Superior temporal gyrus (tissue), 1 donor: Measurements from ENCODE around the gene KLHL29.

Experiments
- DNase-seq: peaks from one replicate; pipeline ENCODE4 v3.0.0-alpha.2; 2016; ENCODE audit errors: extremely low spot score

Gene KLHL29

GRCh38 chr2:23513245-23513871, 128.4 kb downstream of the KLHL29 start:
- DNase-seq = no peak

- no peak for DNase-seq
Measured at GRCh38 chr2:23513872-23514793, 129.2 kb downstream of the KLHL29 start.

- DNase-seq = no peak
Measured at GRCh38 chr2:23516520-23517256, 131.7 kb downstream of the KLHL29 start.

GRCh38 chr2:23518481-23519333, 133.7 kb downstream of the KLHL29 start:
- no peak for DNase-seq

GRCh38 chr2:23519334-23519651, 134.3 kb downstream of the KLHL29 start:
- no peak for DNase-seq

- no peak for DNase-seq
Measured at GRCh38 chr2:23520256-23520655, 135.3 kb downstream of the KLHL29 start.

GRCh38 chr2:23521060-23521459, 136.1 kb downstream of the KLHL29 start:
- DNase-seq = no peak

GRCh38 chr2:23522726-23523372, 137.9 kb downstream of the KLHL29 start:
- DNase-seq = no peak

- no peak for DNase-seq
Measured at GRCh38 chr2:23523373-23524260, 138.6 kb downstream of the KLHL29 start.

GRCh38 chr2:23524261-23524706, 139.3 kb downstream of the KLHL29 start:
- no peak for DNase-seq

- DNase-seq = no peak
Measured at GRCh38 chr2:23525137-23525765, 140.3 kb downstream of the KLHL29 start.

- no peak for DNase-seq
Measured at GRCh38 chr2:23526114-23526513, 141.1 kb downstream of the KLHL29 start.

- no peak for DNase-seq
Measured at GRCh38 chr2:23526835-23527790, 142.1 kb downstream of the KLHL29 start.

GRCh38 chr2:23528171-23528570, 143.2 kb downstream of the KLHL29 start:
- DNase-seq = no peak

GRCh38 chr2:23528690-23529089, 143.7 kb downstream of the KLHL29 start:
- no peak for DNase-seq

GRCh38 chr2:23529659-23530058, 144.7 kb downstream of the KLHL29 start:
- DNase-seq = no peak

- peak; percentile 52 for DNase-seq
Measured at GRCh38 chr2:23530206-23530908, 145.4 kb downstream of the KLHL29 start.

GRCh38 chr2:23530909-23531276, 145.9 kb downstream of the KLHL29 start:
- DNase-seq = no peak
